Measurements from ENCODE around the gene ANGPTL7.

The ANGPTL7 gene

GRCh38 chr1:11187000-11187399 lies 2.2 kb upstream of the ANGPTL7 start:
- CTCF ChIA-PET, result interaction anchor here (0.7 kb wide), 1 partner anchor 149 kb away, joined by 3 read pairs; no protein-coding TSS in a partner anchor
- no peak for TF ChIP-seq ZNF2 (tag by site-specific recombination; IDR thresholded peaks at IDR 0.05)
- no peak for TF ChIP-seq ZBTB26 (tag by site-specific recombination; optimal IDR thresholded peaks at IDR 0.05)
- no peak for TF ChIP-seq ZNF274 (IDR thresholded peaks at IDR 0.05; ENCODE audit: low read length)
- no peak for TF ChIP-seq ZNF274 (tag by site-specific recombination; IDR thresholded peaks at IDR 0.05; ENCODE audit: borderline replicate concordance)
- TF ChIP-seq, protein P1, sequence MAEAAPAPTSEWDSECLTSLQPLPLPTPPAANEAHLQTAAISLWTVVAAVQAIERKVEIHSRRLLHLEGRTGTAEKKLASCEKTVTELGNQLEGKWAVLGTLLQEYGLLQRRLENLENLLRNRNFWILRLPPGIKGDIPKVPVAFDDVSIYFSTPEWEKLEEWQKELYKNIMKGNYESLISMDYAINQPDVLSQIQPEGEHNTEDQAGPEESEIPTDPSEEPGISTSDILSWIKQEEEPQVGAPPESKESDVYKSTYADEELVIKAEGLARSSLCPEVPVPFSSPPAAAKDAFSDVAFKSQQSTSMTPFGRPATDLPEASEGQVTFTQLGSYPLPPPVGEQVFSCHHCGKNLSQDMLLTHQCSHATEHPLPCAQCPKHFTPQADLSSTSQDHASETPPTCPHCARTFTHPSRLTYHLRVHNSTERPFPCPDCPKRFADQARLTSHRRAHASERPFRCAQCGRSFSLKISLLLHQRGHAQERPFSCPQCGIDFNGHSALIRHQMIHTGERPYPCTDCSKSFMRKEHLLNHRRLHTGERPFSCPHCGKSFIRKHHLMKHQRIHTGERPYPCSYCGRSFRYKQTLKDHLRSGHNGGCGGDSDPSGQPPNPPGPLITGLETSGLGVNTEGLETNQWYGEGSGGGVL (tag by site-specific recombination; IDR thresholded peaks at IDR 0.05), result no peak
- no peak for TF ChIP-seq ZNF292 (tag by site-specific recombination; IDR thresholded peaks at IDR 0.05; ENCODE audit: borderline replicate concordance, low read depth)
- TF ChIP-seq WT1 (tag by site-specific recombination; IDR thresholded peaks at IDR 0.05), result no peak
- TF ChIP-seq, protein P2, sequence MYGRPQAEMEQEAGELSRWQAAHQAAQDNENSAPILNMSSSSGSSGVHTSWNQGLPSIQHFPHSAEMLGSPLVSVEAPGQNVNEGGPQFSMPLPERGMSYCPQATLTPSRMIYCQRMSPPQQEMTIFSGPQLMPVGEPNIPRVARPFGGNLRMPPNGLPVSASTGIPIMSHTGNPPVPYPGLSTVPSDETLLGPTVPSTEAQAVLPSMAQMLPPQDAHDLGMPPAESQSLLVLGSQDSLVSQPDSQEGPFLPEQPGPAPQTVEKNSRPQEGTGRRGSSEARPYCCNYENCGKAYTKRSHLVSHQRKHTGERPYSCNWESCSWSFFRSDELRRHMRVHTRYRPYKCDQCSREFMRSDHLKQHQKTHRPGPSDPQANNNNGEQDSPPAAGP (tag by site-specific recombination; IDR thresholded peaks at IDR 0.05), result no peak
- TF ChIP-seq, protein P3, sequence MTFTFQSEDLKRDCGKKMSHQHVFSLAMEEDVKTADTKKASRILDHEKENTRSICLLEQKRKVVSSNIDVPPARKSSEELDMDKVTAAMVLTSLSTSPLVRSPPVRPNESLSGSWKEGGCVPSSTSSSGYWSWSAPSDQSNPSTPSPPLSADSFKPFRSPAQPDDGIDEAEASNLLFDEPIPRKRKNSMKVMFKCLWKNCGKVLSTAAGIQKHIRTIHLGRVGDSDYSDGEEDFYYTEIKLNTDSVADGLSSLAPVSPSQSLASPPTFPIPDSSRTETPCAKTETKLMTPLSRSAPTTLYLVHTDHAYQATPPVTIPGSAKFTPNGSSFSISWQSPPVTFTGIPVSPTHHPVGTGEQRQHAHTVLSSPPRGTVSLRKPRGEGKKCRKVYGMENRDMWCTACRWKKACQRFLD (tag by site-specific recombination; IDR thresholded peaks at IDR 0.05), result no peak
- no peak for TF ChIP-seq ZNF624 (tag by site-specific recombination; IDR thresholded peaks at IDR 0.05)
- no peak for TF ChIP-seq KLF16 (tag by site-specific recombination; IDR thresholded peaks at IDR 0.05)
- TF ChIP-seq ZNF404 (tag by site-specific recombination; IDR thresholded peaks at IDR 0.05), result no peak
- no peak for TF ChIP-seq ZNF121 (tag by site-specific recombination; IDR thresholded peaks at IDR 0.05)
- no peak for TF ChIP-seq ZFHX2 (tag by site-specific recombination; conservative IDR thresholded peaks at IDR 0.05)
- TF ChIP-seq ZNF362 (tag by site-specific recombination; IDR thresholded peaks at IDR 0.05), result no peak
- no peak for TF ChIP-seq ZNF488 (tag by site-specific recombination; IDR thresholded peaks at IDR 0.05)
- no peak for TF ChIP-seq ZNF19 (tag by site-specific recombination; IDR thresholded peaks at IDR 0.05; ENCODE audit: low read depth)
- POLR2A ChIA-PET, result no interaction called here
- Histone ChIP-seq H3K9me3 (ENCODE audit: control insufficient read depth, insufficient read depth, low read depth, low read length) (no peaks in the 10 kb centered on the region), H3K4me1 (ENCODE audit: control insufficient read depth, insufficient read depth, low read length) (no peaks in the 10 kb centered on the region), H3K4me3 (ENCODE audit: low read depth, low read length) (no peak overlapping the region), H3K27ac (ENCODE audit: extremely low read depth, low read depth, low read length) (no peak overlapping the region), H3K36me3 (ENCODE audit: control insufficient read depth in 2 of 2, insufficient read depth in 1 of 2, low read length in 2 of 2) (peaks cover 10 to 87% of the 10 kb centered on the region in 2 experiments)

DNA sequence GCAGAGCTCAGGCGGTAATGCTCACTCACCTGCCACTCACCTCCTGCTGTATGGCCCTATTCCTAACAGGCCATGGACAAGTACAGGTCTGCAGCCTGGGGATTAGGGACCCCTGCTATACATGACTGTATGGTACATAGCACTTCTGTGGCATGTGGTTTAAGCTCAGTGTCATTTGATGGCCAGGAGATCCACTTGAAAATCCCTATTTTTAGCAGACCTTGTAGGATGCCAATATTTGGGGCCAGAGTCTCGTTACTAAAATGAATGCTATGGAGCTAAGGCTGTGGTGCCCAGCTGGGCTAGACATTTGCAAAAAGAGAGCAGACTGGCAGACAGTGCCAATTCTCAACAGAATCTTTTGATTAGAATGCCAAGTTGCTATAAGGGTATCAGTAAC lies 1.7 kb upstream of the ANGPTL7 start:
- H3K36me3 ChIP-seq (ENCODE audit: control insufficient read depth in 2 of 2, insufficient read depth in 1 of 2, low read length in 2 of 2), result peaks cover 10 to 88% of the 10 kb centered on the region in 2 experiments
- ChIA-PET POLR2A (no interaction called here), CTCF (no interaction called here)
- H3K4me1 ChIP-seq (ENCODE audit: control insufficient read depth, insufficient read depth, low read length), result no peaks in the 10 kb centered on the region
- H3K4me3 ChIP-seq (ENCODE audit: low read depth, low read length), result no peak overlapping the region
- no peaks in the 10 kb centered on the region for H3K9me3 ChIP-seq (ENCODE audit: control insufficient read depth, insufficient read depth, low read depth, low read length)
- TF ChIP-seq ZNF768 (tag by site-specific recombination; IDR thresholded peaks at IDR 0.05), result no peak
- no peak for TF ChIP-seq SCRT2 (tag by site-specific recombination; IDR thresholded peaks at IDR 0.05)
- TF ChIP-seq ZNF776 (tag by site-specific recombination; IDR thresholded peaks at IDR 0.05; ENCODE audit: borderline replicate concordance), result no peak
- TF ChIP-seq INSM2 (tag by site-specific recombination; IDR thresholded peaks at IDR 0.05), result no peak
- no peak for TF ChIP-seq ZNF664 (tag by site-specific recombination; IDR thresholded peaks at IDR 0.05)
- no peak for TF ChIP-seq ZBTB20 (tag by site-specific recombination; IDR thresholded peaks at IDR 0.05)
- TF ChIP-seq ZNF416 (tag by site-specific recombination; IDR thresholded peaks at IDR 0.05), result no peak
- no peak overlapping the region for H3K27ac ChIP-seq (ENCODE audit: extremely low read depth, low read depth, low read length)

Data from HEK293 (cell line).